Renal cortical epithelial cell (primary cell): Measurements from ENCODE around the gene SLC17A7. TPM values are rescaled to one million over a fixed set of nuclear protein-coding genes. Genes with fewer than 3 reads are reported as not detected.

ENCODE experiments used
- DNase-seq: peaks from one replicate; pipeline ENCODE4 v3.0.0-alpha.2; 2011; ENCODE audit warnings: low read depth
- total RNA-seq: library from RNA; depleted of rRNA; stranded (reverse); fragments of >200 nt; gene quantifications from 2 replicates; pipeline ENCODE4 v1.2.3, GENCODE V29; 2014

The SLC17A7 gene
- total RNA-seq, 1 donor from 2014 or later: 0.15 TPM

DNA sequence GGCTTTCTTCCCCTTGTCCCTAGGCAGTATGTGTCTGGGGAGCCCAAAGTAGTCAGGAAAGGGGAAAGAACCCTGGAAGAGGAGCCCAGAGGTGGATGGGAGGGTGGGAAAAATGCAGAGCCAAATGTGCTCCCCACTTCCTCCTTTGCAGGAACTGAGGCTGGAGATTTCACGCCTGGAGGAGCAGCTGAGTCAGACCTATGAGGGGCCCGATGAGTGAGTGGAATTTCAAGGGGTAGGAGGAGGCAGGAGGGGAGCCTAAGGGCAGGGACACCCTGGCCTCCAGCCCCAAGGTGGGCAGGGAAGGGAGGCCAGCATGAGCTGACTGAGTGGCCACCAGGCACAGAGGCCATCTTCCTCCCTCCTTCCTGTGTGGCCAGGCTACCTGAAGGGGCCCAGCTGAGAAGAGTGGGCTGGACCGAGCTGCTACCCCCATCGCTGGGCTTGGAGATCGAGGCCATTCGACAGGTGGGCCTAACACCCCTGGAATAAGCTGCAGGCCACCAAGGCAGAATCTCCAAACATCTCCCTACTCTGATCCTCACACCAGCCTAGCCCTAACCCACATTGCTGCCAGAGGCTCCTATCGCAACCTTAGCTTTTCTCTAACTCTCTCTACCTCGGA lies 32.4 kb downstream of the SLC17A7 start:
- peak; percentile 69 for DNase-seq

DNA sequence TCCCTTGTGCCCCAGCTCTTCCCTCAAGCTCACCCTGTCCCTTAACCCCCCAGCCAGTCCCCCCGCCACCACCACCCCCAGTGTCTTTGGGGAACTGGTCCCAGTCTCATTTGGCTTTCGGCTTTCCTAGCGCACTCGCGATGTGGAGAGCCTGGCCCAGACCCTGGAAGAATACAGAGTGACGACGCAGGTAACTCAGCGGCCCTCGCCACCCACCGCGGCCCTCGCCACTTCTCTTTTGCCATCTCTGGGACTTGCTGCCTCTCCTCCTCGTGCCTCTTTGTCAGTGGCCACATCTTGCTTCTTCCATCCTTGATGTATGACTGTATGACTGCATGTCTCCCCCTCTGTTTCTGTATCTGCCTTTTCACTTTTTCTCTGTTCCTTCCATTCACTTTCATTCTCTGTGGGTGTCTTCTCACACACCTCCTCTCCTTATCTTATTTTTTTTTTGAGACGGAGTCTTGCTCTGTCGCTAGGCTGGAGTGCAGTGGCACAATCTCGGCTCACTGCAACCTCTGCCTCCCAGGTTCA lies 33.8 kb downstream of the SLC17A7 start:
- DNase-seq: no peak

DNA sequence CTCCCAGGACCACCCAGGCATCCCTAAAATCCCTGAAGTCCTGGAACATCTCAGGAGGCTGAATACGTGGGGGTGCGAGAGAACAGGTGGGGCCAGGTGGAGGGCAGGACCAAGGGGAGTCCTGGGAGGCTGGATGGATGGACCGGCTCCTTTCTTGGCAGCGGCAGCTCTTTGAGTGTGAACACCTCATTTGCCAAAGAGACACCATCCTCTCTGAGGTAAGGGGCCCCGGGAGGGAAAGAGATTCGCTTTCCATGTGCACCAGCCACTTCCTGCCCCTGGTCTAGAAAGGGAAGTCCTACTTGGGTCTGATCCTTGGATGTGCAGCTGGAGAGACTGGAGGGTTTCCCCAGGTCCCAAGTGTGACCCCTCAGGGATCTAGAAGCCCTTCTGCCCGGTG lies 34.2 kb downstream of the SLC17A7 start:
- no peak for DNase-seq

DNA sequence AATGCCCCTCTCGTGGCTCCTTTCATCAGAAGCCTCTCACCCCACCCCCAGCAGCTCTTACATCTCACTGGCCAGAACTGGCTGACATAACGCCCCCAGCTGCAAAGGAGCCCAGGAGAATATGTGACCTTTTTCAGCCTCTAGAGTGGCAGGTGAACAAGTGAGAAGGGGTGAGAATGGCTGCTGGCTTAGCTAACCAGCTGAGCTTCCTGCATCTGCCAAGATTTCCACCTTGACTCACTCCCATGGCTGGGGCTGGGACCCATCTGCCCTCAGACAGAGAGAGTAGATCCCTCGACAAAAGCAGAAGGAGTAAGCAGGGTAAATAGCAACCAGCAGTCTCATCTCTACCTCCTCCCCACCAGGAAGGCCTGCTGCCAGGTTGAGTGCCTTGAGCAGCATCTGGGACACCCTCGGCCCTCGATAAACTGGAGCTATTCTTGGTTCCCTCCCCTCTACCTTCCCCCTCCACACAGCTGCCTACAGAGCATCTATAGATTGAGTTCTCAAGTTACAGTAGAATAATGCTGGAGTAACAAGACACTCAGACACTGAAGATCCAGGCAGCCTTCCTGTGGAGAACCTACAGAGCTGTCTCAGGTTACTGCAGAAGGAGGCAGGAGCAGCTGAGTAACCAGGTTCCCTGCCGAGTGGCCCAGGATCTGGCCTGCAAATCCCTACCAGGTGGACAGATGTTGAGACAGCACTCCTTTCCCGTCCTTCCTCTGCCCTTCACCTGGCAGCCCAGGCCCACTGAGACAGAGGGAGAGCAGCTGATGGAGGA lies 37.7 kb downstream of the SLC17A7 start:
- DNase-seq: no peak

DNA sequence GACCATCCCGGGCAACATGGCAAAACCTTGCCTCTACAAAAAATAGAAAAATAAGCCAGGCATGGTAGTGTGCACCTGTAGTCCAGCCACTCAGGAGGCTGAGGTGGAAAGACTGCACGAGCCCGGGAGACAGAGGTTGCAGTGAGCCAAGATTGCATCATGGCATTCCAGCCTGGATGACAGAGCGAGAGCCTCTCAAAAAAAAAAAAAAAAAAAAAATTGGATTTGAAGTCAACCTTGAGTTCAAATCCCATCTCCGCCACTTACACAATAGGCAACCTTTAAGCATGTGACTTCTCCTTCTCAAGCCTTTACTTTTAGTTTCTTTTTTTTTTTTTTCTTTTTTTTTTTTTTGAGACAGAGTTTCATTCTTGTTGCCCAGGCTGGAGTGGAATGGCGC lies 41.3 kb downstream of the SLC17A7 start:
- peak; percentile 34 for DNase-seq

DNA sequence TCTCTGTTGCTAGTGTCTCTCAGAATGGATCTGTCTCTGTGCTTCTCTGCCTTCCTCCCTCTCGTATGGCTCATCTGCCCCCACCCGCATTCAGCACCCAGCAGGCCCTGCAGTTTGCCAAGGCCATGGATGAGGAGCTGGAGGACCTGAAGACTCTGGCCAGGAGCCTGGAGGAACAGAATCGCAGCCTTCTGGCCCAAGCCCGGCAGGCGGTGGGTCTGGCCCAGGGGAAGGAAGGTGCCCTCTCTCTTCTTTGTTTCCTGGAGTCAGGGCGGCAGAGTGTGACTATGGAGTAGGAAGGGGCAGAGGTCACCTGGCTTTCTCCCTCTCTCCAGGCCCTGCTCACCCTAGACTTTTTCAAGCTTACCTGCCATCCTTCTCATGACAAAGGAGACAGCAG lies 42.4 kb downstream of the SLC17A7 start:
- DNase-seq: no peak

DNA sequence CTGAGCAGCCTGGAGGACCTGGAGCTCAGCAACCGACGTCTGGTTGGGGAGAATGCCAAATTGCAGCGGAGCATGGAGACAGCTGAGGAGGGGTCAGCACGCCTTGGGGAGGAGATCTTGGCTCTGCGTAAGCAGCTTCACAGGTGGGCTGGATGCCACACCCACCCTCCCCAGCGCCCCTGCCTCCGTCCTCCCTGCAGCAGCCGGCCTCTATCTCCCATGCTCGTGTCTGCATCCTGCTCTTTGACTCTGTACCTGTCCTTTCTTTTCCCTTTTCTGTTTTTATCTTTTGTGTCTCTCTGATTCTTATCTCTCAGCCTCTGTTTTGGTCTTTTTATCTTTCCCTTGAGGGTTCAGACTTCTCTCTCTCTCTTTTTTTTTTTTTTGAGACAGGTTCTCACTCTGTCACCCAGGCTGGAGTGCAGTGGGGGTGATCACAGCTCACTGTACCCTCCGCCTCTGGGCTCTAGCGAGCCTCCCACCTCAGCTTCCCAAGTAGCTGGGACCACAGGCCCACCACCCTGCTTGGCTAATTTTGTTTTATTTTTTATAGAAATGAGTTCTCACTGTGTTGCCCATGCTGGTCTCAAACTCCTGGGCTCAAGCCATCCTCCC lies 43.2 kb downstream of the SLC17A7 start:
- no peak for DNase-seq

DNA sequence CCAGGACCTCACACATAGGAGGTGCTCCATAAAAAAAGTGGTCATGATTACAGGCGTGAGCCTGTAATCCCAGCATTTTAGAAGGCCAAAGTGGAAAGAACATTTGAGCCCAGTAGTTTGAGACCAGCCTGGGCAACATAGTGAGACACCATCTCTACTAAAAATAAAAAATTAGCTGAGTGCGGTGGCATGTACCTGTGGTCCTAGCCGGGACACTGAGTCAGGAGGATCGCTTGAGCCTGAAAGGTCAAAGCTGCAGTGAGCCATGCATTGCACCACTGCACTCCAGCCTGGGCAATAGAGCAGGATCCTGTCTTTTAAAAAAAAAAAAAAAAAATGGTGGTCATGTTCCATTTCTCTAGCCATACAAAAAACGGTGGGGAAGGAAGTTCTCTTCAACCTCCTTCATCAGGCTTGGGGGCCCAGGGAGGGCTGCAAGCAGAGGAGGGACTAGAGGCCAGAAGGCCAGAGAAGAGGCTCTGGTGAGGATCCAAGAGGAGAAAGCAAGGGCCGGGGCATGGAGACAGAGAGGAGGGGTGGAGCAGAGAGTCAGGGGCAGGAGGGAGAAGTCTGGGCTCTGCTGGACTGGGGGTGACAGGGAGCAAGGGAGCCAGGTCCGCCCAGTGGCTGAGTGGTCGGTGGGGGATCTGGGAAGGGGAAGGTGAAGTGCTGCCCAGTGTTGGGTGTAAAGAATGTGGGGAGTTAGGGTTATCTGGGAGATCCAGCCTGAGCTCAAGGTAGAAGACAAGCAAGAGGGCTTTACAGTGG lies 44.4 kb downstream of the SLC17A7 start:
- DNase-seq: no peak

DNA sequence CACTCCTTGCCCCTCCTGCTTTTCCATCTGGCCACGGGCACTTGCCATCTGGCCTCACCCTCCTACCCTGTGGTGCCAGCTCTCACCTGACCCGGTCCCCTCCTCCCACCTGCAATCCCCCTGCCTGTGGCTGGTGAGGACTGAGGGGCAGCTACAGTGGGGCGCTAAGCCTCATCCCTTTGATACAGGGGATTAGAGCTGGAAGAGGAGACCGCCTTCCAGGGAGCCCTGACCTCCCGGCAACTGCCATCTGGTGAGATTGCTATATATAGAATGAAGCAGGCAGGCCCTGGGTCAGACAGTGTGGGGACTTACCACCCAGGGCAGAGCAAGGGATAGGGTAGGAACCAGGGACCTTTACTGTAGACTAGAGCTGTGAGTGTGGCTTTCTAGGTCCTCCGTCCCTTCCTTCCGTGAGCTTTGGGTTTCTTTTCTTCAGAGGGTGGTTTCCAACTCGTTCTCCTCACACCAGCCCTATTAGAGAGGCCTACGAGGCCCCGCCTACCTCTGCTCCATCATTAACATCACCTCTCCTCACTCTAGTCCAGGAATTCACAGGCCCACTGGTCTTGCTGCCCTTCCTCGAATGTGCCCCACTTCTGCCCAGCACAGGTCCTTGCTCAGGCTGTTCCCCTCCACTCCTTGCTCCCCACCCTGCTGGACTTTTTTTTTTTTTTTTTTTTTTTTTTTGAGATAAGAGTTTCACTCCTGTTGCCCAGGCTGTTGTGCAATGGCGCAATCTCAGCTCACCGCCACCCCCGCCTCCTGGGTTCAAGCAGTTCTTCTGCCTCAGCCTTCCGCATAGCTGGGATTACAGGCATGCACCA lies 45.5 kb downstream of the SLC17A7 start:
- DNase-seq: no peak

DNA sequence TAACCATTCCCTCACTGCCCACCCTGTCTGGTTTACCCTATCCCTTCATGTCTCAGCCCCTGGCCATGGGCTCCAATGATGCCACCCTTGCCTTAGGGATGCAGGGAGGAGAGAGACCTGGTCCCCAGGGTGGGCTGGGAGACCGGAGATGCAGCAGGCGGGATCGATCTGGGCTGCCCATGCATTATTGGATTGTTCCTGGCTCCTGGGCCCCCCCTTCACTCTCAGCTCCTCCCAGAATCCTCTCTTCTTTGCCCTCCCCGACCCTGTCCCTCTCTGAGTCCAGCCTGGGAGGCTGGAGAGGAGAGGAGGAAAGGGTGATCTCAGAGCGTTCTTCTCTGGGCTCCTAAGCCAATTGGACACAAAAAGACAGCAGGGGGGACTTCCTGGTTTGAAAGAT lies 47.4 kb downstream of the SLC17A7 start:
- DNase-seq: no peak

DNA sequence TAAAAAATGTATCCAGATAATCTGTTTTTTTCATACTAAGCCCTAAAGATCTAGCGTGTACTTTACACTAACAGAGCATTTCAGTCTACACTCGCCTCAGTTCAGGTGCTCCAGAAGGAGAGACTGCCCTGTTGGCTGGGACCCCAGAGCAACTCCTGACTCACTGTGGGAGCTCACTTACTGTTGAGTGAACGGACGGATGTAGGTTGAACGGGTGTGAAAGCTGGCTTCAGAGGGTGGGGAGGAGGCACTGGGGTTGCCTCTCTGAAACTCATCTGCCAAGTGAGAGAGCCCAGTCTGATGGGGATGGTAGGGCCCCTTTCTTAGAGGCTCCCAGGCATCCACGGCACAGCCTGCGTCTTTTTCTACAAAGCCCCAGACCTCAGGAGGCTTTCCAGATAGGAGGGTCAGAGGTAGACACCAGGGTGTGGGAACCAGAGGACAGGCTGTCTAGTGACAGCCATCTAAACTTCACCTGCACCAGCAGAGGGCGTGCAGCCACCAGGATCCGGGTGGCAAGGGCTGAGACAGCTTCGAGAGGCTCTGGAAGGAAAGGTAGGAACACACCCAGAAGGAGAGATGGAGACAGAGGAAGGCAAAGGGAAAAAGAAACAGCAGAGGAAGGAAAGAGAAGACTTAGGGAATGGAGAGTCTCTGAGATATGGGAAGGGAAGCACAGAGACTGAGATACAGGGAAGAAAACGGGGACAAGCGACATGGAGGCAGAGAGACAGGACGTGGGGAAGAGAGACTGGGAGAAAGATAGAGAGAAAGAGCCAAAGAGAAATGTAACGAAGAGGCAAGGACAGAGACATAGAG lies 49.5 kb downstream of the SLC17A7 start:
- DNase-seq: peak; percentile 61

DNA sequence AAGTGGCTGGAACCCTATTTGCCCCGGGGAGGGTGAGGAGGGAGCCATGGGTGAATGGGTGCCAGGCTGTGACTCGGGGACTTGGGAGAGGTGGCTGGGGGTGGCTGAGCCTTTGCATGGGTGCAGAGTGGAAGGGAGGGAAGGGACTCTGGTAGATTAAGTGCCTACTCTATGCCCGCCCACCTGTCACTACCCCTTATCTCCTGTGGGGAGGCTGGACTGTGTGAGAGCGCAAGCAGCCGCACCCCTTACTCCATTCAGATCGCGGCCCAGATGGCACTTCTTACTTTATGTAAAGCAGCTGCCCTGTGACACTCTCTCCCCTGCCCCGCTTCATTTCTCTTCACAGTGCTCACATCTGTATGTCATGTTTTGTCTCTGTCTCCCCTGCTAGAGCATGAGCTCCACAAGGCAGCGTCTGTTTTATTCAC lies 50.4 kb downstream of the SLC17A7 start:
- DNase-seq: no peak

DNA sequence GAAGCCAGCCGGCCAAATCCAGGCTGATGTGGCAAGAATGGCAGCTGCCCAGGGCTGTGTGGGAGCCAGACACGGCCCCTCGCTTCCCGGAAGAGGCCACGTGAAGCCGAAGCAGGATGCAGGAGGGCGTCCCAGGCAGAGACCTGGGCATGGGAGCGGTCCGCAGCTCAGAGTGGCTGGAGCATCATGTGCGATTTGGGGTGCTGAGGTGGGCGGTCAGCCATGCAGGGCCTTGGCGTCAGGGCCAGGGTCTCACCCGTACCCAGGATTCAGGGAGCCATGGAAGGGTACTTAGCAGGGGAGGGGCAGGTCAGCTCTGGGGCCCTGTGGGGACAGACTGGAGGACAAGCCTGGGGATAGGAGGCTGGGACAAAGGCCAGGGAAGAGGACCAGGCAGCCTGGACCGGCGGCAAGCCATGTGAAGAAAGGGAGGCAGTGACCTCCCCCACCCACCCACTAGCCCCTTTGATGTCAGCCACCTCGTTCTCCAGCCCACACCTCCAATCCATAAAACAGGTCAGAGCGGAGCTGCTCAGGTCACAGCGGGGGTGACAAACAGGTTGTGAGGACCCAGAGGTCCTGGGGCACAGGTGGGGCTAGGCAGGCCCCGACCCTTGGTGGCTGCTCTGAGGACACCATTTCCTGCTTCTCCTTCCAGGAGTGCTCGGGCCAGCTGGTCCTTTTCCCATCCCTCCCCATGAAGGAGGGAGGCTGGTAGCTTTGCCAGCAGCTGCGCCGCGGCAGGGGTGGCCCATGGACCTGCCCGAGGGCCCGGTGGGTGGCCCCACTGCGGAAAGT lies 51.0 kb downstream of the SLC17A7 start:
- DNase-seq: no peak

DNA sequence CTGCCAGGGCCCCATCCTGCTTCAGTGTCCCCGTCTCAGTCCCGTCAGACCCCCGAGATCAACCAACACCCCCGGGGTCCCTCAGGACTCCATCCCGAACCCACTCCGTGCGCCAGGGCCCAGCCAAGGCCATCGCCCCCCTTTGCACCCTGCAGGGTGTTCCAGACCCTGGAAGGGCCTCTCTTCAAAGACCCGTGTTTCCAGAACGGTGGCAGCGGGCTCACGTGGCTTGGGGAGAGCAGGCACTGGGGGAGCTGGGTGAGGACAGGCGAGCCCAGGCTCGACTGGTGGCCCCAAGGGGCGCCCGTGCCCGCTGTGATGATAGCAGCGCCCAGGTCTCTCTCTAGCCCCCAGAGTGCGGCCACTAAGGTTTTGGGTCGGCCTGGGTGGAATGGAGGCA lies 51.9 kb downstream of the SLC17A7 start:
- no peak for DNase-seq

DNA sequence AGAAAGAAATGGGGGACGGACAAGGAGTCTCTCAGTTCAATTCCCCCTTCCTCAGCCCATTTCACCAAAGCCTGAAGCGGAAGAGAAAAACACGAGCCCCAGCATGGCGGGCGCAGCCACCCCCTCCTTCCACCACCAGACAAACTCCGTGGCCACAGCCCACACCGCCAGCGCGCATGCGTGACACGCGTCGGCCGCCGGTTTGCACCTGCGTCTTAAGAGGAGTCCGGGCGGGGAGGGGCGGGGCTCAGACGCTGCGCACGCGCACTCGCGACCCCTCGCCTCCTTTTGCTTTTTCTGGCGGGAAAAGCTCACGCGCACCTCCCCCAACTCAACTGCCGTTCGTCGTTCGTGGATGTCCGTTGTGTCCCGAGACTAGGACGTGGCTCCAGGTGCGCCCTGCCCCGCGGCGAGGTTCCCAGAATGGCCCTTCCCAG lies 53.4 kb downstream of the SLC17A7 start, which contains the start of gene KASH5:
Gene KASH5, plus strand, starts transcription at position 314 of the 437 bp plus-strand sequence. CDS start 2,635 bp downstream, outside the sequence.
- DNase-seq: peak; percentile 54

DNA sequence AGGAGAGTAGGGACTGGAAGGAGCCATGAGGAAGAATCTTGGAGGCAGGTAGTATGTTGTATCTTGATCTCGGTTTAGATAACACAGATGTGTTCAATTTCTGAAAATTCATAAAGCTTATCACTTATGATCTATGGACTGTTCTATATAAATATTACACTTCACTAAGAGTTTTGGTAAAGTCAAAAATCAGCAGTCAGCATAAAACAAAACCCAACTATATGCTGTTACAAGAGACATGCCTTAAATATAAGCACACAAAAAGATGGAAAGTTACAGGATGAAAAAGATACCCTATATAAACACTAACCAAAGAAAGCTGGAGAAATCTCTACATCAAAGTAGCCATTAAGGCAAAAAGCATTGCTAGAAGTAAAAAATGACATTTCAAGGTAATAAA lies 57.7 kb downstream of the SLC17A7 start:
- no peak for DNase-seq

DNA sequence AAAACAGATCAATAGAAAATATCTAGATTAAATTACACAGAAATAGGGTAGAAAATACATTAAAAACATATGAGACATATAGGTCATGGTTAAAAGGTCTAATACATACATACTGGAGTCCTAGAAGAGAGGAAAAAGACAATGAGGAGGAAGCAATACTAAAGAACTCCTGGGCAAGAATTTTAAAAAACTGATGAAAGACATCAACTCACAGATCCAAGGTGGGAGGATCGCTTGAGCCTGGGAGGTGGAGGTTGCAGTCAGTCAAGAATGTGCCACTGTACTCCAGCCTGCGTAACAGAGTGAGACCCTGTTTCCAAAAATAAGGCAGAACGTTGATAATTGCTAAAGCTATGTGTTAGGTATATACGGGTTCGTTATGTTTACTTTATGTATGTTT lies 58.7 kb downstream of the SLC17A7 start:
- DNase-seq: no peak

DNA sequence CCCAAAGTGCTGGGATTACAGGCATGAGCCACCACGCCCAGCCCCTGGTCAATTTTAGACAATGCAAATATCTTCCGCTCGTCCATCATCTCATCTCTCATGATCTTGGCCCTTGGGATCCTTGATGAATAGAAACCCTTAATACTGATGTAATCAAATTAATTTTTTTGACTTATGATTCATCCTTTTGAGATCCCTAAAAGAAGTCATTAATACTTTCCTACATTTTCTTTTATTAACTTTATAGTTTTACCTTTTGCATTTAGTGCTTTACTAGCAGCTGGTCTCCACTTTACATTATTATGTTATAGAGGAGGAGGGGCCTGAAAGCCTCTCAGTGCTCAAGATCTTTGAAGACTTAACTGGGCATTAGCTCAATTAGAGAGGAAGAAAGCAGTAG lies 60.9 kb downstream of the SLC17A7 start:
- DNase-seq: no peak
